Right kidney (tissue), 1 donor: ENCODE results near the gene CCDC102A.

Experiments
- DNase-seq: peaks from one replicate; pipeline ENCODE4 v3.0.0-alpha.2; 2016

Gene CCDC102A

DNA sequence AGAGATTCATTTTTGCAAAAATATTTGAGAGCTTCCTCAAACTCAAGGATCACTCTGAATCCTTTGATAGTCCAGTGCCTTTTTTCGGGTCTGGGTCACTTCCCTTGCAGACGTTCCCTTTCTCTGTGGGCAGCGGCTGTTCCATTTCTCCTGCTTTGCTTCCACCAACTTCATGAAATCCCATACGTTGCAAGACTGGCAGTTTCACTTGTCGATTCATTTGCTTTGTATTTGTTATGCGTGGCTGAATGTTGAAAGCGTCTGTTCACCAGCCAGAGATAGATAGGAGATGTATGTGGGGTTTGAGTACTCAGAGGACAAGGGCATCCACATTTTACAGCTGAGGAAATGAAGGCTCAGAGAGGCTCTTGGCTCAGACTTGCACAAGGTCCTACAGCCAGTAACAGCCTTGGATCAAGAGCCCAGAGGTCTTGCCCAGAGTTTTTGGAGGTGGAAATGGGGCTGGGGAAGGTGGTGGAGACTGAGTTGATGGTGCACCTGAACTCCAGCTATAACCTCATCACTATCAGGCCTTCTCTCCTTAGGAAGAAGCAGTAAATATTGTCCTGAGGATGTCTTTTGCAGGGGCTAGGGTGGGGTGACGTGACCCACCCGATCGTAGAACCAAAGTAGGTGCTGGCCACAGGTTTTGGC lies 1.3 kb upstream of the CCDC102A start:
- DNase-seq = no peak

- DNase-seq = no peak
Measured at GRCh38 chr16:57537194-57537505, 779 bp upstream of the CCDC102A start.

DNA sequence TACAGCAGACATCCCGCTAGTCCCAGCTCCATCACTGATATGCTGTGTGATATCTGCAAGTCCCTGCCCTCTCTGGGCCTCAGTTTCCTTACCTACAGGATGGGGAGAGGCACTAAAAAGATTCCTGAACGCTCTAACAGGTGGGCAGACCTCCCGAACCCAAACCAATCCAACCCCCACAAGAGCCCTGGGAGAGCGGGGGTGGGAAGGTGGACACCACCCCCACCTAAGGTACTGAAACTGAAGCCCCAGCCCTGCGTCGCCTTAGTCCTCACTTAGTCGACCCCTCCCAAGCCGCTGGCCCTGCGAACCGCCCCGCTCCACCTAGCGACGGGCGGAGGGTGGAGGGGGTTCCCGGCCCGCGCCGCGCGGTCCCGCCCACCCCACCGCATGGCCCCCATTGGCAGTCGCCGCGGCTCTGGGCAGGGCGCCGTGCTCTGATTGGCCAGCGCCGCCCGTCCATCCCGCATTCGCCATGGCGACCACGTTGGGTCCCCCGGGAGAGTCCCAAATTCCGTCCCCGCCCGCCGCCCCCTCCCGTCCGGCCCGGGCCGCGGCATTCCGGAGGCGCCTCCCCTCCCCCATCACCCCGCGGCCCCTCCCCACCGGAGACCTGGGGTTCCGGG lies 578 bp downstream of the CCDC102A start:
- DNase-seq = peak; percentile 78

GRCh38 chr16:57534881-57535658 lies 1.3 kb downstream of the CCDC102A start:
- DNase-seq = no peak

DNA sequence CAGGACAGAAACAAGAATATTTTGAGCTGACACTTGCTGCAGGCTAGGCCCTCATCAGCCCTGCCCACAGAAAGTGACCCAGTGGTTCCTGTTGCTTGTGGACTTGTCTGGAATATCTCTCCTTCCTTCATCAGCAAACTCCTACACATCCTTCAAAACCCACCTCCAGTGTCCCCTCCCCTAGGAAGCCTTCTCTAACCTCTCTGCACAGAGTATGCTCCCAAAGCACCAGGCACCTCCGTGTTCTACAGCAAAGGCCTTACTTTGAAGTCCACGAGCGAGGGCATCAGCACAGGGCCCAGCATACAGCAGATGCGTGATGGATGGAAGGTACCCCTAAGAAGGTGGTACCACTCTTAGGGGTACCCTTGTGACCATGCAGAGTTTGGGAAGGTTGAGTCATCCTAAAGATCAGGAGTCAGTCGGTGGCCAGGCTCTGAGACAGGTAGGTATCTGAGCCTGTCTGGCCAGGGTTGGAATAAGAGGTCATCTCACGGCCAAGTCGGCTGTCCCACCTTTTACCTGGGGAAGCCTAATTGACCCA lies 2.0 kb downstream of the CCDC102A start:
- DNase-seq = no peak

- DNase-seq = peak; percentile 31
Measured at GRCh38 chr16:57533431-57534336, 2.7 kb downstream of the CCDC102A start.

DNA sequence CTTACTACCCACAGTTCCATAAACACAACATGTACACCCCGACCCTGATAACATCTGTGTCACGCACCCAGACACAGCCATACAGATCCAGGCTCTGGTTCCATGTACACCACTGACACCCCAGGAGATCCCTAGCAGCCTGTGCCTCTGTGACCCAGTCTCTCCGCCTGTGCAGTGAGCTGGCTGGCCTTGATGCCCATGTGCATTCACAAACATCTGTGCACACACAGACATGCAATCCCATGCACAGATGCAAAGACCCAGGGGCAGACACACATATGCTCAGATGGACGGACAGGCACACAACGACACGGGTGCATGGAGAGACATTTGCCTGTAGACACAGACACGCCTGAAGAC lies 4.1 kb downstream of the CCDC102A start:
- no peak for DNase-seq

DNA sequence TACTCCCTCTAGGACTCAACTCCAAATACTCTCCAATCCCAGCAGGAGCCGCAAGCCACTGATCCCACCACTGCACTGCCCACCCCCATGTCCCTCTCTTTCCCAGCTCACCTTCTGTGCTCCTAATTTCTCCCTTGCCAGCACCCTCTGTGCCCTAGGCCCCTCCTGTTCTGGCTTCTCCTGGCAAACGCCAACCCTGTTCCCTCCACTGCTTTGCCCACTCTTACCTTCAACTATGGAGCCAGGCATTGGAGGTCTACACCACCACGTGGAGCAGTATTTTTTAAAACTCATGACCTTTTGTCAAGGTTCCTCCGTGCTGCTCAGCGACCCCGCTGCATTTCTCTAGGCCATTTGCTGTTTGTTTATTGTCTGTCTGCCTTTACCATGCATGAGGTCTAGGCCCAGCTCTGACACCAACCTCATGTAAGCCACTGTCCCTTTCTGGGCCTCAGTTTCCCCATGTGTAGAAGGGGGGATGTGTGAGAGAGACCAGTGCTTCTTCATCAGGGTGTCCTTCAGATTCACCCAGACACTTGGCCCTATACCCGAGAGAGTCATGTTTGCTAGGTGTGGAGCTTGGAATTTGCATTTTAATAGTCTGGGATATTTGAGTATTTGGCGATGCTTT lies 4.6 kb downstream of the CCDC102A start:
- DNase-seq = no peak

- no peak for DNase-seq
Measured at GRCh38 chr16:57531253-57531575, 5.2 kb downstream of the CCDC102A start.

DNA sequence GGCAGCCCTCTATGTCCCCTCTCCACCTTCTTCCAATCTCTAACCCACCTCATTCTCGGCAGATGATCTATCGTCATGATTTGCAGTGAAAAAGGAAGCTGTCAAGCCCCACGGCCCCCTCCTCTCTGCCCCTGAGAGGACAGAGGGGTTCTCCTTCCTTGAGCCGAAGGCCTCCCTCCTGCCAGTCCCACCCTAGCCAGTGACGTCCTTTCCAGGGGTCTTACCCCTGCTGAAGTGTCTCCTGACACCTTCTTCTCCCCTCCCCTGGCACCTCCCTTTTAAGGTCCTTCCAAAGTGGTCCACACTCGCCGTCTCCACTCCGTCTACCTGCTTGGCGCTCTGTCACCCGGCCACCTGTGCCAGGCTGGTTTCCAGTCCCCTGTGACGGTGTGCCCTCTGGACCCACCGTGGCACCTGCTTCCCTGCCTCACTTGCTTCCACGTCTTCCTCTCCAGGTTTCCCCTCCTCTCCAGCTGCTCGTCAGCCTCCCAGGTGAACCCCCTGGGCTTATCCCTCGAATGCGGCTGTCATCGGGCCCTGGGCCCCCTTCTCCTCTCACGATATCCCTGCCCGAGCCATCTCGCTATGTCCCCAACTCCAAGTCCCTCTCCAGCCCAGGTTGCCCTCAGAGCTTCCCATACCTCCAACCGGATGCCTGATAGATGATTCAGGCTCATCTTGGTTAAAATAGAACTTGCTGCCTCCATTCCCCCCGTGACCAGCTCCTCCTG lies 5.7 kb downstream of the CCDC102A start:
- DNase-seq = peak; percentile 1

DNA sequence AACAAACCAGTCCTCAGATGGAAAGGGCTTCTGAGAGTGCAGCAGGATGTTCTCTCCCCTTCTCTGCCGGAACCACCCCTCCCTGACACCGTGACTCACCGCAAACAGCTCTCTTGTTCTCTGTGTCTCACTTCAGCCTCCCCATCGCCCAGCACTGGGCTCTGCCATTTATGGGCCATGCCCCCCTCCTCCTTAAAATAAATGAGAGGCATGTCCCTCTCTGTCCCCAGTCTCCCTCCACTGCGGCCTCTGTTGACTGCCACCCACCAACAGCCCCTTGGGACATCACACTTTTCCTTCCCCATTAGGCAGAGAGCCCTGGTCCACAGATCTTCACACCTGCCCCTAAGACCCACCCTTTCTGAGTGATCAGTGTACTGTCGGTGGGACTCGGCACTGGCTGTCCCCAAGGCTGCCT lies 6.3 kb downstream of the CCDC102A start:
- DNase-seq = peak; percentile 4

DNA sequence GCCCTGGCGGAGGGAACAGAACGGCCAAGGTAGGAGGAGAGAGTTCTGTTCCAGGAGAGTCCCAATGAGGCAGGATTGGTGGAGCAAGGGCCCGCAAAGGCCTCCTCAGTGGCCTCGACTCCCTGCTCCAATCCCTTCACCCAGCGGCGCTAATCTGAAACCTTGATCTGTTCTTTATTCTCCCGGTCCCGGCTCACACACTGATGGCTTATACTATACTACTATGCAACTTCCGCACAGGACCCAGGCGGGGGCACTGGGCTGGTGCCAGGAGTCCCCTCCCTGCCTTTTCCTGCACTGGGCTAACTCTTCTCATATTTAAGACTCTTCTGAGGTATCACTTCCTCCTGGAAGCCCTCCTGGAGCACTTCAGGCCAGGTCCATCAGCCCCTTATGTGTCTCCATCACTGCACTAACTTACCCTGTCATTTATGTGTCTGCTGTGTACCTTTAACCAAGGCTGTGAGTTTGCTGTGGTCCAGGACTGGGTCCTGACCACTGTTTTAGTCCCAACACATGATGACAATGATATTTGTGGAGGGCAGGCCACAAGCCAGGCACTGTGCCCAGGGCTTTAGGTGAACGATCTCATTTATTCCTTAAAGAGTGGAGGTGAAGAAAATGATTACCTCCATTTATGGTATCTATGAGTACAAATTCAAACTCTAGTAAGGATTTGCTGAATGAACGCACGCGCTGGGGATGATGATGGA lies 6.8 kb downstream of the CCDC102A start:
- peak; percentile 6 for DNase-seq

GRCh38 chr16:57528499-57529390 lies 7.6 kb downstream of the CCDC102A start:
- DNase-seq = peak; percentile 55

- DNase-seq = no peak
Measured at GRCh38 chr16:57527610-57528360, 8.6 kb downstream of the CCDC102A start.

DNA sequence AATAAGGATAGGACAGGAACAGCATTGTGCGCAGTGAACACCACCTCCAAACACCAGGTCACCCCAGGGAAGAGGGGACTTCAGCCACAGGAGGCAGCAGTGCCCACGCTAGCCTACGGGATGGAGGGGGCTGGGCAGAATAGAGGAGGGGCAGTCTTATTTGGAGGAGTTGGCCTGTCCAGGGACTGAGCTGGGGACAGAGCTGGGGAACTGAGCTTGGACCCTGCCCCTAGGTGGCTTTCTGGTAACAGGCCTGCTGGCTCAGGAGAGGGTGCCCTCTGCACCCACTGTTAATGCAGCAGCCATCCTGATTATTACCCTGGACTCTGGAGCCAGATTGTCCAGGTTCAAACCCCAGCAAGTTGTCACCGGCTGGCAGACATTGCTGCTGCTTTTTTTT lies 9.3 kb downstream of the CCDC102A start:
- DNase-seq = no peak

- DNase-seq = peak; percentile 4
Measured at GRCh38 chr16:57526498-57526897, 9.9 kb downstream of the CCDC102A start.

DNA sequence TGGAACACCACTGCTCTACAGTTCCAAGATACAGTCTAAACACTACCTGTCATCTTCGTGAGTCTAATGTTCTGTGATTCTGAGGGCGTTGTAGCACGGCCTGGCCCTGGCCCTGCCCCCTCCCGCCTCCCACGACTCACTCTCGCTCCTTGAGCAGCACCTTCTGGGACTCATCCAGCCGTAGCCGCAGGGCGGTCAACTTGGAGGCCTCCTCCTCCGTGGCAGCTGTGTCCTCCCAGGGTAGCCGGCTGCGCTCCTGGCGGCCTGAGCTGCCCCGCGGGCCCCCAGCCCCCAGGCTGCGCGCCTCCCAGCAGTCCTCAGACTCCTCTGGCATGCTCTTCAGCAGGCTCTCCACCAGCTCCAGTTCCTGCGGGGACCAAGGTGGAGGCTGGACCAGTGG lies 10.6 kb downstream of the CCDC102A start:
- peak; percentile 47 for DNase-seq

- no peak for DNase-seq
Measured at GRCh38 chr16:57522960-57523359, 13.4 kb downstream of the CCDC102A start.
